ENCODE measurements around the gene CTPS2.

CTPS2 gene

GRCh38 chrX:16678689-16679088 is 33.8 kb downstream of the CTPS2 start:
- intact Hi-C loops (cut with DNase I; ENCODE audit: low total_unique reads), result no loop called here
- Histone ChIP-seq H3K4me1 (no peaks in the 10 kb centered on the region), H3K36me3 (peaks cover 10 to 38% (median 24%) of the 10 kb centered on the region in 3 donors), H3K4me3 (no peak overlapping the region), H3K27me3 (no peaks in the 10 kb centered on the region), H3K9me3 (no peaks in the 10 kb centered on the region), H3K27ac (no peak overlapping the region)
- TF ChIP-seq CTCF (IDR thresholded peaks at IDR 0.05), result no peak
- no peak for DNase-seq

- DNase-seq, result no peak
- H3K4me3 ChIP-seq, result no peak overlapping the region
- intact Hi-C loops (cut with DNase I; ENCODE audit: low total_unique reads), result no loop called here
- H3K9me3 ChIP-seq, result no peaks in the 10 kb centered on the region
- peak in 1 of 2 experiments; percentile 31 for TF ChIP-seq CTCF (IDR thresholded peaks at IDR 0.05)
- H3K27ac ChIP-seq, result no peak overlapping the region
- H3K36me3 ChIP-seq, result peaks cover 0 to 19% (median 0%) of the 10 kb centered on the region in 3 donors
- no peaks in the 10 kb centered on the region for H3K4me1 ChIP-seq
- H3K27me3 ChIP-seq, result no peaks in the 10 kb centered on the region
Observed at GRCh38 chrX:16671005-16671404, 41.5 kb downstream of the CTPS2 start.

- intact Hi-C loops (cut with DNase I; ENCODE audit: low total_unique reads), result loop anchor here (10.0 kb wide), 1 partner anchor 232 kb away; no protein-coding TSS in a partner anchor
- Histone ChIP-seq H3K9me3 (no peaks in the 10 kb centered on the region), H3K36me3 (peaks cover 0 to 26% (median 0%) of the 10 kb centered on the region in 3 donors), H3K27me3 (no peaks in the 10 kb centered on the region), H3K27ac (no peak overlapping the region), H3K4me3 (no peak overlapping the region), H3K4me1 (no peaks in the 10 kb centered on the region)
- no peak for DNase-seq
- TF ChIP-seq CTCF (IDR thresholded peaks at IDR 0.05), result no peak
Observed at GRCh38 chrX:16666541-16666940, 45.9 kb downstream of the CTPS2 start.

- intact Hi-C loops (cut with DNase I; ENCODE audit: low total_unique reads), result loop anchor here (10.0 kb wide), 1 partner anchor 230 kb away; no protein-coding TSS in a partner anchor
- H3K36me3 ChIP-seq, result peaks cover 0 to 26% (median 0%) of the 10 kb centered on the region in 3 donors
- TF ChIP-seq CTCF (IDR thresholded peaks at IDR 0.05), result no peak
Observed at GRCh38 chrX:16665089-16665488, 47.4 kb downstream of the CTPS2 start.

GRCh38 chrX:16664626-16665025 is 47.8 kb downstream of the CTPS2 start:
- H3K36me3 ChIP-seq, result peaks cover 0 to 26% (median 0%) of the 10 kb centered on the region in 3 donors
- no peak for TF ChIP-seq CTCF (IDR thresholded peaks at IDR 0.05)
- no peak for DNase-seq
- no peaks in the 10 kb centered on the region for H3K4me1 ChIP-seq
- no peaks in the 10 kb centered on the region for H3K9me3 ChIP-seq
- no peaks in the 10 kb centered on the region for H3K27me3 ChIP-seq
- H3K27ac ChIP-seq, result no peak overlapping the region
- intact Hi-C loops (cut with DNase I; ENCODE audit: low total_unique reads), result loop anchor here (10.0 kb wide), 1 partner anchor 230 kb away; no protein-coding TSS in a partner anchor
- no peak overlapping the region for H3K4me3 ChIP-seq

More at GRCh38 chrX:16665089-16665488, 47.4 kb downstream of the CTPS2 start:
- Histone ChIP-seq H3K27me3 (no peaks in the 10 kb centered on the region), H3K4me3 (no peak overlapping the region), H3K27ac (no peak overlapping the region), H3K9me3 (no peaks in the 10 kb centered on the region), H3K4me1 (no peaks in the 10 kb centered on the region)
- DNase-seq, result no peak

- Histone ChIP-seq H3K4me1 (no peaks in the 10 kb centered on the region), H3K27ac (no peak overlapping the region), H3K36me3 (peaks cover 0 to 21% (median 0%) of the 10 kb centered on the region in 3 donors), H3K27me3 (no peaks in the 10 kb centered on the region), H3K9me3 (no peaks in the 10 kb centered on the region), H3K4me3 (no peak overlapping the region)
- DNase-seq, result no peak
- TF ChIP-seq CTCF (IDR thresholded peaks at IDR 0.05), result no peak
- intact Hi-C loops (cut with DNase I; ENCODE audit: low total_unique reads), result loop anchor here (10.0 kb wide), 1 partner anchor 229 kb away; no protein-coding TSS in a partner anchor
Observed at GRCh38 chrX:16664074-16664473, 48.4 kb downstream of the CTPS2 start.
